Liver (tissue), 9 donors: ENCODE data around the gene MCFD2. TPM values are rescaled to one million over a fixed set of nuclear protein-coding genes. Genes with fewer than 3 reads are reported as not detected.

ENCODE experiments used
- DNase-seq: peaks from one replicate; pipeline ENCODE4 v3.0.0-alpha.2; 2017; ENCODE audit warnings: low spot score
- H3K27ac ChIP-seq, 2 donors: one replicate each; pipeline ENCODE4 v1.7.0; 2013; ENCODE audit warnings: inconsistent platforms in 2 of 2, low read length in 2 of 2, control low read depth in 1 of 2, low read depth in 1 of 2, mild to moderate bottlenecking in 1 of 2
- H3K27me3 ChIP-seq, 4 donors: one replicate each; pipeline versions ENCODE4 v1.6.1 to v1.7.0; 2013; ENCODE audit warnings: low read length in 3 of 4, inconsistent platforms in 1 of 4, mild to moderate bottlenecking in 1 of 4, moderate library complexity in 1 of 4; ENCODE audit not compliant: control insufficient read depth in 4 of 4, insufficient read depth in 4 of 4
- H3K36me3 ChIP-seq, 4 donors: one replicate each; pipeline versions ENCODE4 v1.6.1 to v1.7.0; 2013; ENCODE audit warnings: low read length in 3 of 4, mild to moderate bottlenecking in 3 of 4, low read depth in 1 of 4, moderate library complexity in 1 of 4; ENCODE audit not compliant: control insufficient read depth in 4 of 4, insufficient read depth in 3 of 4
- H3K4me1 ChIP-seq, 4 donors: one replicate each; pipeline versions ENCODE4 v1.6.1 to v1.7.0; 2013; ENCODE audit warnings: low read length in 3 of 4, mild to moderate bottlenecking in 3 of 4, moderate library complexity in 1 of 4; ENCODE audit not compliant: control insufficient read depth in 4 of 4, insufficient read depth in 4 of 4
- H3K4me3 ChIP-seq, 3 donors: one replicate each; pipeline versions ENCODE4 v1.6.1 to v1.7.0; 2013; ENCODE audit warnings: low read length in 3 of 3, control low read depth in 1 of 3, low read depth in 1 of 3, mild to moderate bottlenecking in 1 of 3
- H3K9ac ChIP-seq, 2 donors: one replicate each; pipeline ENCODE4 v1.7.0; 2013; ENCODE audit warnings: low read length in 2 of 2, mild to moderate bottlenecking in 2 of 2, moderate library complexity in 2 of 2, control low read depth in 1 of 2, low read depth in 1 of 2
- H3K9me3 ChIP-seq, 4 donors: one replicate each; pipeline versions ENCODE4 v1.6.1 to v1.7.0; 2013; ENCODE audit warnings: low read length in 3 of 4; ENCODE audit not compliant: control insufficient read depth in 4 of 4
- ATF3 ChIP-seq: IDR thresholded peaks from 2 replicates; pipeline ENCODE4 v1.6.1; 2016; ENCODE audit warnings: antibody characterized with exemption
- EGR1 ChIP-seq, 2 donors: IDR thresholded peaks; 2 replicates each; pipeline ENCODE4 v1.6.1; 2016 to 2018; ENCODE audit warnings: antibody characterized with exemption in 2 of 2, low read depth in 2 of 2
- FOXA1 ChIP-seq: IDR thresholded peaks from 2 replicates; pipeline ENCODE4 v1.6.1; 2016; ENCODE audit warnings: antibody characterized with exemption
- FOXA2 ChIP-seq: IDR thresholded peaks from 2 replicates; pipeline ENCODE4 v1.6.1; 2016; ENCODE audit warnings: antibody characterized with exemption
- GABPA ChIP-seq, 2 donors: IDR thresholded peaks in 1 of 2; conservative IDR thresholded peaks in 1 of 2; 2 replicates each; pipeline ENCODE4 v1.6.1; 2016; ENCODE audit warnings: antibody characterized with exemption in 2 of 2, mild to moderate bottlenecking in 1 of 2, moderate library complexity in 1 of 2
- HNF4A ChIP-seq, 2 donors: conservative IDR thresholded peaks; 2 replicates each; pipeline ENCODE4 v1.6.1; 2016; ENCODE audit warnings: antibody characterized with exemption in 2 of 2, mild to moderate bottlenecking in 2 of 2
- HNF4G ChIP-seq: IDR thresholded peaks from 2 replicates; pipeline ENCODE4 v1.6.1; 2016; ENCODE audit warnings: antibody characterized with exemption
- JUND ChIP-seq, 2 donors: IDR thresholded peaks; 2 replicates each; pipeline ENCODE4 v1.6.1; 2016; ENCODE audit warnings: antibody characterized with exemption in 2 of 2
- NR2F2 ChIP-seq: IDR thresholded peaks from 2 replicates; pipeline ENCODE4 v1.6.1; 2016; ENCODE audit warnings: antibody characterized with exemption
- RAD21 ChIP-seq, 2 donors: IDR thresholded peaks; 2 replicates each; pipeline ENCODE4 v1.6.1; 2016; ENCODE audit warnings: antibody characterized with exemption in 2 of 2, mild to moderate bottlenecking in 2 of 2
- REST ChIP-seq: IDR thresholded peaks from 2 replicates; pipeline ENCODE4 v1.6.1; 2016; ENCODE audit warnings: antibody characterized with exemption, mild to moderate bottlenecking
- RXRA ChIP-seq, 2 donors: IDR thresholded peaks; 2 replicates each; pipeline ENCODE4 v1.6.1; 2017 to 2018; ENCODE audit warnings: antibody characterized with exemption in 2 of 2, mild to moderate bottlenecking in 1 of 2
- SP1 ChIP-seq: IDR thresholded peaks from 2 replicates; pipeline ENCODE4 v1.6.1; 2018; ENCODE audit warnings: antibody characterized with exemption, mild to moderate bottlenecking
- TAF1 ChIP-seq: conservative IDR thresholded peaks from 2 replicates; pipeline ENCODE4 v1.6.1; 2016; ENCODE audit warnings: antibody characterized with exemption, mild to moderate bottlenecking
- WGBS: extraction: QIAGEN DNeasy Blood & Tissue Kit; methylation state at CpG from one replicate; pipeline ENCODE4 v1.1.7; 2013; 5-methylcytosine and 5-hydroxymethylcytosine counted together
- polyA plus RNA-seq, 2 donors: library from polyadenylated mRNA; stranded (reverse) in 1 of 2; unstranded in 1 of 2; fragments of 200-250 nt in 1 of 2; fragments of >200 nt in 1 of 2; fragmentation: Nextera tagmentation in 1 of 2; extraction: Ambion mirVana in 1 of 2; gene quantifications; one replicate each; pipeline versions ENCODE4 v1.2.1 to v1.2.3, GENCODE V29; 2013 to 2015
- total RNA-seq, 2 donors: library from RNA; depleted of rRNA; stranded (reverse); fragments of >200 nt; gene quantifications; one replicate each; pipeline ENCODE4 v1.2.3, GENCODE V29; 2014
- TF ChIP-seq, protein P1 (sequence below): fragments of 150-350 bp; IDR thresholded peaks from 2 replicates; pipeline ENCODE4 v1.5.1; 2017; ENCODE audit warnings: improper control_type of control experiment, low read depth, low read length; ENCODE audit not compliant: missing input control
- TF ChIP-seq, protein P2 (sequence below): IDR thresholded peaks from 2 replicates; pipeline ENCODE4 v1.6.1; 2016; ENCODE audit warnings: antibody characterized with exemption
- donor health status: healthy.
- donor health status: healthy.
- donor health status: healthy.
- donor health status: healthy.
- donor health status: healthy.

The MCFD2 gene
- total and polyA plus RNA-seq, 4 donors = 81.8 to 148 (median 129) TPM

GRCh38 chr2:46886268-46887027 is 29.2 kb downstream of the MCFD2 start:
- WGBS = 82% methylated on average over 6 of the region's 6 CpGs

DNA sequence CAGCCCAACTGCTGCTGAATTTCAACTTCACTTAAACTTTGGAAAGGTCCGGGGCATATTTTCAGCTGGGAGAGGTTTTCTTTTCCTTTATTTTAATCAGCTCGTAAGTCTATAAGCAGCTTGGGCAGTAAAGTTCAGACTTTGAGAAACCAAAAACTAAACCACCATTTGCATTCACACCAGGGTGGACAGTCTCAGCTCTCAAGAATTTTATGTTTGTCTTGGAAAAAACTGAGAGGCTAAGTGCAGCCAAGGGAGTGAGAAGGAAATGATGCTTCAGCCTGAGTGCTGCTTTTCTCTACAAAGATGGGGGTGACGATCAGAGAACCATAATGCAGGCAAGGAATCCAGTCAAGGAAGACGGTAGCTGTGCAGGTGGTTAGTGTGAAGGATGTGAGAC is 30.2 kb downstream of the MCFD2 start:
- no peak overlapping the region for H3K4me3 ChIP-seq
- H3K9ac ChIP-seq = no peak overlapping the region
- H3K27ac ChIP-seq = no peak overlapping the region
- H3K9me3 ChIP-seq = no peaks in the 10 kb centered on the region
- no peak for DNase-seq
- H3K4me1 ChIP-seq = no peaks in the 10 kb centered on the region
- no peak for TF ChIP-seq NR2F2
- no peak for TF ChIP-seq RAD21 (IDR thresholded peaks at IDR 0.05)
- no peak for TF ChIP-seq ATF3
- TF ChIP-seq, protein P1, sequence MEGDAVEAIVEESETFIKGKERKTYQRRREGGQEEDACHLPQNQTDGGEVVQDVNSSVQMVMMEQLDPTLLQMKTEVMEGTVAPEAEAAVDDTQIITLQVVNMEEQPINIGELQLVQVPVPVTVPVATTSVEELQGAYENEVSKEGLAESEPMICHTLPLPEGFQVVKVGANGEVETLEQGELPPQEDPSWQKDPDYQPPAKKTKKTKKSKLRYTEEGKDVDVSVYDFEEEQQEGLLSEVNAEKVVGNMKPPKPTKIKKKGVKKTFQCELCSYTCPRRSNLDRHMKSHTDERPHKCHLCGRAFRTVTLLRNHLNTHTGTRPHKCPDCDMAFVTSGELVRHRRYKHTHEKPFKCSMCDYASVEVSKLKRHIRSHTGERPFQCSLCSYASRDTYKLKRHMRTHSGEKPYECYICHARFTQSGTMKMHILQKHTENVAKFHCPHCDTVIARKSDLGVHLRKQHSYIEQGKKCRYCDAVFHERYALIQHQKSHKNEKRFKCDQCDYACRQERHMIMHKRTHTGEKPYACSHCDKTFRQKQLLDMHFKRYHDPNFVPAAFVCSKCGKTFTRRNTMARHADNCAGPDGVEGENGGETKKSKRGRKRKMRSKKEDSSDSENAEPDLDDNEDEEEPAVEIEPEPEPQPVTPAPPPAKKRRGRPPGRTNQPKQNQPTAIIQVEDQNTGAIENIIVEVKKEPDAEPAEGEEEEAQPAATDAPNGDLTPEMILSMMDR = no peak
- TF ChIP-seq, protein P2, sequence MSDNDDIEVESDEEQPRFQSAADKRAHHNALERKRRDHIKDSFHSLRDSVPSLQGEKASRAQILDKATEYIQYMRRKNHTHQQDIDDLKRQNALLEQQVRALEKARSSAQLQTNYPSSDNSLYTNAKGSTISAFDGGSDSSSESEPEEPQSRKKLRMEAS = no peak
- no peak for TF ChIP-seq EGR1 (IDR thresholded peaks at IDR 0.05; ENCODE audit: low read depth in 2 of 2)
- TF ChIP-seq SP1 = no peak
- TF ChIP-seq TAF1 = no peak
- no peaks in the 10 kb centered on the region for H3K27me3 ChIP-seq
- no peaks in the 10 kb centered on the region for H3K36me3 ChIP-seq
- 83% methylated on average over 4 of the region's 4 CpGs for WGBS

More at GRCh38 chr2:46886268-46887027, 29.2 kb downstream of the MCFD2 start:
- no peak overlapping the region for H3K4me3 ChIP-seq
- H3K4me1 ChIP-seq = no peaks in the 10 kb centered on the region
- TF ChIP-seq ATF3 (no peak), NR2F2 (no peak), EGR1 (IDR thresholded peaks at IDR 0.05; ENCODE audit: low read depth in 2 of 2) (no peak), JUND (IDR thresholded peaks at IDR 0.05) (no peak), HNF4A (conservative IDR thresholded peaks at IDR 0.05) (no peak), FOXA1 (no peak), RXRA (IDR thresholded peaks at IDR 0.05) (no peak)
- no peak overlapping the region for H3K27ac ChIP-seq
- no peaks in the 10 kb centered on the region for H3K9me3 ChIP-seq
- no peaks in the 10 kb centered on the region for H3K27me3 ChIP-seq
- no peaks in the 10 kb centered on the region for H3K36me3 ChIP-seq
- H3K9ac ChIP-seq = no peak overlapping the region
- no peak for DNase-seq

DNA sequence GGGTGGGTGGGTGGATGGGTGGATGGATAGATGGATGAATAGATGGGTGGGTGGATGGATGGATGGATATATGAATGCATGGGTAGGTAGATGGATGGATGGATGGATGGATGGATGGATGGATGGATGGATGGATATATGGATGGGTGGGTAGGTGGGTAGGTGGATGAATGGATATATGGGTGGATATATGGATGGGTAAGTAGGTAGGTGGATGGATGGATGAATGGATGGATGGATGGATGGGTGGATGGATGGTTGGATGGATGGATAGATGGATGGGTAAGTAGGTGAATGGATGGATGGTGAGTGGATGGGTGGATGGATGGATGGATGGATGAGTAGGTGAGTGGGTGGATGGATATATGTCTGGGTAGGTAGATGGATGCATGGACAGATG is 36.1 kb downstream of the MCFD2 start:
- DNase-seq = no peak
- H3K4me1 ChIP-seq = peaks cover 2 to 16% (median 8%) of the 10 kb centered on the region in 4 donors
- no peaks in the 10 kb centered on the region for H3K9me3 ChIP-seq
- no peak overlapping the region for H3K4me3 ChIP-seq
- no peak overlapping the region for H3K9ac ChIP-seq
- peak overlapping the region in 1 of 2 donors; percentile 22 for H3K27ac ChIP-seq
- TF ChIP-seq FOXA1 (no peak), NR2F2 (no peak), TAF1 (no peak), RAD21 (IDR thresholded peaks at IDR 0.05) (no peak), ATF3 (no peak), SP1 (no peak), GABPA (IDR thresholded peaks at IDR 0.05 in 1 of 2, conservative IDR thresholded peaks at IDR 0.05 in 1 of 2) (no peak), EGR1 (IDR thresholded peaks at IDR 0.05; ENCODE audit: low read depth in 2 of 2) (no peak), FOXA2 (no peak), HNF4G (no peak), REST (no peak), RXRA (IDR thresholded peaks at IDR 0.05) (no peak), JUND (IDR thresholded peaks at IDR 0.05) (no peak)
- TF ChIP-seq, protein P1 = no peak
- TF ChIP-seq, protein P2 = no peak
- H3K27me3 ChIP-seq = no peaks in the 10 kb centered on the region
- H3K36me3 ChIP-seq = no peaks in the 10 kb centered on the region
